Measurements from ENCODE around the gene MXRA8.
A peak's percentile ranks its signal among the peaks of the same experiment; 100 is the strongest.

Gene MXRA8

DNA sequence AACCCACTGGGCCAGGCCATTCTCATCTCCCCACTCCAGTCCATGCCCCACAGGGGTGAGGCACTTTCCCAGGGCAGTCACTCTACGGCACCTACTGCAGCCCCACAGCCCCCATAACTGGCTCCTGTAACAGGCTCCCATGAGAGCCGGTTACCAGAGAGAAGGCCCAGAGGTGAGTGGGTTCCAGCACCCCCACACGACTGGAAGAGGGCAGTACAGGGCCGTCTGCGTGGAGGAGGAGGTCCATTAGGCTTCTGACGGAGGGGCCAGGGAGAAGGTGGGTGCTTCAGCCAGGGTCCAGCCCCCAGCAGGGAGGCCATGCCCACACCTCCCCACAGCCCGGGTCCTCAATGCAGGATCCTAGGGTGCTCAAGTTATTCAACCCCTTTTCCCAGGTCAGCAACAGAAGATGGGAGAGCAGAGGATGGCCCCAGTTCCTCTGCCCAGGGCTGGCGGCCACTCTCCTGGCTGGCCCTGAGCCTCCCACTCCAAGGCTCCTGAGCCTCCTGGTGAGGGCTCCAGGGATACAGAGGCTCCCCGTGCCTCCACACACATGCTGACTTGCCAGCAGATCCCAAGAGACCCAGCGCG is 52.2 kb downstream of the MXRA8 start:
- no peak for DNase-seq (ENCODE audit: low read depth)

GRCh38 chr1:1305300-1306069 is 52.9 kb downstream of the MXRA8 start:
- DNase-seq (ENCODE audit: low read depth) = peak; percentile 68

- no peak for DNase-seq (ENCODE audit: low read depth)
Observed at GRCh38 chr1:1304331-1305299, 53.7 kb downstream of the MXRA8 start.

DNA sequence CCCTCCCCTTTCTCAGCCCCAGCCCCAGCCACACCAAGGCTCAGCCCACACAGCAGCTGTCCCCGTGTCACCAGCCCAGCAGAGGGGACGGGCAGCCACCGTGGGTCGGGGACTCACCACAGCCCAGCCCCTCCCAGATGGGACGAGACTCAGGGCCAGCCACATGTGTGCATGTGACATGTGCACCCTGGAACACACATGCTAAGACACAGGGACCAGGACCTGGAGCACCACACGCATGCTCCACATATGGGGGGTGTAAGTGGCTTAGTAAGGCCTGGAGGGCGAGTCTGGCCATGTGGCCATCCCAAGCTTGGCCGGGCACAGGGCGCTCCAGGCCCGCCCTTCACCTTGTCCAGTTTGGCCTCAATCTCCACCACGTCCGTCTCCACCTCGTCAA is 54.6 kb downstream of the MXRA8 start:
- no peak for DNase-seq (ENCODE audit: low read depth)

DNA sequence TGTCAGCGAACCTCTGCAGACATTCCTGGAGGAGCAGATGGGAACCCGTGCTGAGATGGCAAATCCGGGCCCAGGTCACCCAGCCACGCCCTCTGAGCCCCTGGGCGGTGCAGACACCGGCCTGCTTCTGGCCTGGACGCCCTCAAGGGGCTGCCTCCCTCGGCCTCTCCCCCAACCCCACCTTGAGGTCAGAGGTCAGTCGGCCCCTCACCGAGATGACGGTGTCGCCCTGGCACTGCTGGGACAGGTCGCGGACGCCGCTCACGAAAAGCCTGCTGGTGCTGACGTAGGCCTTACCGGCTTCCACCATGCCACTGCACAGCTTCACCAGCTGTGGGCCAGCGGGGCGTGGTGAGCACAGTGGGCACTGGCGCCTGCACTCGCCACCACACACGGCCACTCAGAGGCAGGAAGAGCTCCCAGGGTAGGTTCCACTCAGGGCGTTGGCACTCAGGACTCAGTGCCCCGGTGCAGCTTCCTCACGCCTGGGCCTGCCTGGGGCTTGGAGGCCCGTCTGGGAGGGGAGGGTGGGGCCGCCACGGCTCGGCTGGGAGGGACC is 55.3 kb downstream of the MXRA8 start:
- DNase-seq (ENCODE audit: low read depth) = no peak
